ENCODE data around the gene RIC3. TPM values are rescaled to one million over a fixed set of nuclear protein-coding genes. Genes with fewer than 3 reads are reported as not detected.

RIC3 gene
- total RNA-seq, 1 donor from 2014 or later: 2.4 TPM

DNA sequence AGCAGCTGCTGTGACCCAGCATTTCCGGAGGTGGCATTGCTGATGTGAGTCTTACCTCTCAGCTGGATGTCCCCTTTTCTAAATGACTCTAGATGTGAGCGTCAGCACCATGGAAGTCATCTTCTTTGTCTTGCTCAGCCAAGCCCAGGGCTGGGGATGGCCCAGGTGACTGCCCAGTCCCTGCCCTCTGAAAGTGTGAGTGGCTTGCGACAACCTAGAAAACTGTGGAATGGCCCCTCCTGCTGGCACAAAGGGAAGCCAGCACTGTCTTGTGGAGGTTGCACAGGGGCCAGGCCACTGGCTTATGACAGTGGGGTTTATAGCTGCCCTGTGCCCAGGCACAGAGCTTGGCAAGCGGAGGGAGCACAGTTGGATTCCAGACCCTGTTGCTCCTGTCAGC, 81.6 kb downstream of the RIC3 start:
- no peak for DNase-seq (ENCODE audit: low read depth)

DNA sequence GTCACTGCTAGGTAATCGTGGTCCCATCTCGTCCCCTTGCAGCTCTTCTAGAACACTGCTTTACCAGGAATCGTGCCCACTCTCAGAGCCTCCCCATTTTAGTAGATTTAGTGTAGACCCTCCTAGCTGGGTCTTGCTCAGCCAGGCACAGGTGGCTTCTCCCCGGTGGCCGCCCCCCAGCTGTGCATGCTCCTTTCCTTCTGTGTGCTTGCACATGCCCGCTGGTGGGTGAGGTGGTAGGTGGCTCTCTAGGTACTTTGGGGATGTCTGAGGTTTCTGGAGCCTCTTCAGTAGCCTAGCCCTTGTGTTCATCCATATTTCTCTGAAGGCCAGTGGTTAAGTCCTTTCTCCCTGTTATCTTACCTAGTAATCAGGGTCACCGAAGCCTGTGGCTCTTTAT, 82.3 kb downstream of the RIC3 start:
- DNase-seq (ENCODE audit: low read depth): no peak

DNA sequence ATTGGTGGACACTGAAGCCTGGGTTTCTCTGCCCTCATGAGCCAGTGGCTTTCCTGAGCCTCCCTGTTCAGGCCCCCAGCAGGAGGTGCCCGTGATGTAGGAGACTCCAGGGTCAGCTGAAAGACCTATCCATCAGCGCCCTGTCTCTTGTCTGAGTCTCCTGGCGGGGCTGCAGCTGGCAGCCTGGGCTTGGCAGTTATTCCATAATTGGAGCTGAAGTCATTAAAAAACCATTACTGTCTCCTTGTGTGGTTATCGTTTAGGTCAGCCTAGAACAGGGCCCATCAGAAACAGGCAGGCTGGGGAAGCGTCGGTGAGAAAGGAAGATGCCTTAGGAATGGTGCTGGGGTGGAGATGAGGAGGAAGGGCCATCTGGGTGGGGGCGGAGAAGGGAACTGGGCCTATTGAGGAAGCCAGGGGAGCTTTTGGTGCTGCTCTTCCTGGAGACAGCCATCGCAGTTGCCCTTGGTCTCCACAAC, 82.8 kb downstream of the RIC3 start:
- no peak for DNase-seq (ENCODE audit: low read depth)

DNA sequence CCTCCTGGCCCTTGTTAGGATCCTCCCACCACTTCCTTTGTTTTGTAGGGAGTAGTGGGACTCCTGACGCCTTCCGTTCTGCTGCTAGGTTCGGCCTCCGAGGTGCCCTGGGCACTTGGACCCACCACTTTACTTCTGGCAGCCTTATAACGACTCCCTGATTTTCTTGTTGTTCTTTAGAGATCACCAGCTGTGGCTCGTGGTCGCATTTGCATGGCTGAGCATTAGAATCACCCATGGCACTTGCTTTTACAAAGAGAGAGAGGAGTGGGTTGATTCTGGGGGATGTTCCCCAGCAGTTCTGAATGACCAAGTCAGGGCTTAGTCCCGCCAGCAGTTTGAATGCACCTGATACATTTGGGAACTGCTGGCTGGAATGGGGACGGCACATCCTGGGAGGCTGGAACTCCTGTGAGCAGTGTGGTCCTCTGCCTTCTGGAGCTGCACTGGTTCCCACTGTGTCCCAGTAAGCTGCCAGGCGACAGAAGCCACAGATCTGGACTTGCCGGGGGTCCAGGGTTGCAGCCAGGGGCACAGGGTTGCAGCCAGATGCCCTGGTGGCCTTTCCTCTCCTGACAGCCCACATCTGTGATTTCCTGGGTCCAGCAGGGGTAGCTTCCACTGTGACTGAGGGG, 83.7 kb downstream of the RIC3 start:
- no peak for DNase-seq (ENCODE audit: low read depth)

DNA sequence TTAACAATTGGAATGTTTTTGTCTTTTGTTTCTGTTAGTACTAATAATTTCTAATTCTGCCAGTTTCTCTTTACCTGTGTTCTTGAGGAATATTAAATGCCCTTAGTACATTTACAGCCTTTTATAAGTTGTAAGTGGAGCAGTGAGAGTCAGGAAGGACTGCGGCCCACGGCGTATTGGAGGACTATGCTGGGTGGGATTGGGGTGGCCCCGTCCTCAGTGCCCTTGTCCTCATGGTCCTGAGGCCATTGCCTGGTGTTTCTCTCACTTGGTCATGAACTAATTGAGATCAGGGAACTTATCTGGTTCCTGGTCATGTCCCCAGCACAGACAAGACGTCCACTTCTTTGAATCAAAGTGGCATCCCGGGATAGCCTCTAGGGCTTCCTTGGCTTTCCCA, 84.5 kb downstream of the RIC3 start:
- DNase-seq (ENCODE audit: low read depth): no peak

DNA sequence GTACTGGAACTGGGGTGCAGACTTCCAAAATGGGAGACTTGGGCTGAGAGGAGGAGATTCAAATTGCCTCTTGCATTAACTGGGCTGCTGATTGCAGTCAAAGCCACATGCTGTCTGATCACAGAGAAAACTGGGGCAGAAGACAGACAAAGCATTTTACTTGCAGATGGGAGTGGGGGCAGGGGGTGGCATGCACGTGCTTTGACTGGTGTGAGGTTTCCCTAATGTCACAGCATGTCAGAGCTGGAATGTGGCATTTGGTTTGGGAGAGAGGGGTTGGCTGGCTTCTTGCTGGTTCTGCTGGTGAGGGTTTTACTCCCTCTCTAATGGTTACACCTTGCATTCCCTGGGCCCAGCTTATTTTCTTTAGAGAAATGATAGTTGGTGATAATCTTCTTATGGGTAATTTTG, 84.9 kb downstream of the RIC3 start:
- no peak for DNase-seq (ENCODE audit: low read depth)

DNA sequence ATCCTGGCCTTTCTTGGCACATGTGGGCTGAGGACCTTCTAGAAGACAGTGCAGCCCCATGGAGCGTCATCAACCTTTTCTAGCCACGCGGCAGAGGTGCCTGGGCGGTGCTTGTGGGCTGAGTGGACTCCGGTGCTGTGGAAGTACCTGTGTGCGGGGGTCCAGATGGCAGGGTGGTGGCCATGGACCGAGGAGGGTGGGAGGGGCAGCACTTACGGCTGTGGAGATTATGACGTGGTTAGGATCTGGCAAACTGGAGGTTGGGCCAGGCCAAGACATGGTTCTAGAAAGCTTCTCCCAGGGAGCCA, 85.8 kb downstream of the RIC3 start:
- no peak for DNase-seq (ENCODE audit: low read depth)

DNA sequence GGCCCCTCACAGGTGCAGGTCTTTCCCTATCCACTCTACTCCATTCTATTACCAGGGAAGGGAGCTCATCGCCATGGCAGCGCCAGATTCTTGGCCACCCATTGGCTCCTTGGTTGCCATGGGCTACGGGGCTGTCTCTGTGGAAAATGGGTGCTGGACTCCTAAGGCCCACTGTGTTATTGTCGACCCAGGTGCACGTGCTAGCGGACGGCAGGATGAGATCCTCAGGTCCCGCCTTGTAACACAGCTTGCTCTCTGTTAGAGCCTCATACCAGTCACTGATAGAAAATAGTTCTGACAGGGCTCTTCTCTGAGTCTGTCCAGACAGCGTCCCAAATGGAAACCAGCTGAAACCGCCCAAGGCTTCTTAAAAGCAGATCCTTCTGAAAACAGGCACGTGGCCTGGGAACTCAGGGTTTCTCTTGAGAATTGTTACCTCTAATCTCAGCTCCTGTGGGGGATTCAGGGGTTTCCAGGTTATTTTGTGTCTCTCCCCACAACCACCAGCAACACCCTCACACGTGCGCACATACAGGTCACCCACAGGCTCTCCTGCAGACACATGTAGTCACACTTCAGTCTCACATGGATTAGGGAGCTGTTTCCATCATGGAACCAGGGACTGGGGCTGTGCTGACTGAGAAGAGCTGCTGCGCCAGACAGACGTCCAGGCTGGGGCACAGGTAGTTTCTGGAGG, 86.3 kb downstream of the RIC3 start:
- no peak for DNase-seq (ENCODE audit: low read depth)

DNA sequence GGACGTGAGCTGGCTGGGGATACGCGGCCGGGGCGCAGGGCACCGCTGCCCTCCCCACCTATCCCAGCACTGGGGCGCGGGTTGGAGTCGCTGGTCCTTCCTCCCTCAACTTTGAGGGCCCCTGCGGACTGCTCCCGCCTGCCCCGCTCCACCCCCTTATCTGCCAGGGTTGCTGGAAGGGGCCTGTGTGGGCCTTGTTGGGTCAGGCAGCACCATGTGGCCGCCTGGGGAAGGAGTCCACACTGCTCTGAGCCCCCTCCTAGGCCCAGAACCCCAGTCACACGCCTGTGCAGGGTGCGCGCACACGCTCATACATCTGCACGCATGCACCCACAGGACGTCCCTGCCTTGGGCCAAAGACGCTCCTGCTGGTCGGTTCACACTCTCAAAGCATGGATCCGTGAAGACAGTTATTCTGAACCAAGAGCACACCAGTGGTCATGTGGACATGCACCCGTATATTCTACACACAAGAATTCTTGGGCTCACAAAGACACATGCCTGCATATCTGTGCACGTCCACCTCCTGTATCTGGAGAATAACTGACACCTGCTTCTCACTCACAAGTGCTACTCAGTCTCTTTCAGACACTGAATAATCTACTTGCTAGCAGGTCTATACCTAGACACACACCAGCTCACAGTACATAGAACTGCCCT, 87.1 kb downstream of the RIC3 start:
- DNase-seq (ENCODE audit: low read depth): no peak

DNA sequence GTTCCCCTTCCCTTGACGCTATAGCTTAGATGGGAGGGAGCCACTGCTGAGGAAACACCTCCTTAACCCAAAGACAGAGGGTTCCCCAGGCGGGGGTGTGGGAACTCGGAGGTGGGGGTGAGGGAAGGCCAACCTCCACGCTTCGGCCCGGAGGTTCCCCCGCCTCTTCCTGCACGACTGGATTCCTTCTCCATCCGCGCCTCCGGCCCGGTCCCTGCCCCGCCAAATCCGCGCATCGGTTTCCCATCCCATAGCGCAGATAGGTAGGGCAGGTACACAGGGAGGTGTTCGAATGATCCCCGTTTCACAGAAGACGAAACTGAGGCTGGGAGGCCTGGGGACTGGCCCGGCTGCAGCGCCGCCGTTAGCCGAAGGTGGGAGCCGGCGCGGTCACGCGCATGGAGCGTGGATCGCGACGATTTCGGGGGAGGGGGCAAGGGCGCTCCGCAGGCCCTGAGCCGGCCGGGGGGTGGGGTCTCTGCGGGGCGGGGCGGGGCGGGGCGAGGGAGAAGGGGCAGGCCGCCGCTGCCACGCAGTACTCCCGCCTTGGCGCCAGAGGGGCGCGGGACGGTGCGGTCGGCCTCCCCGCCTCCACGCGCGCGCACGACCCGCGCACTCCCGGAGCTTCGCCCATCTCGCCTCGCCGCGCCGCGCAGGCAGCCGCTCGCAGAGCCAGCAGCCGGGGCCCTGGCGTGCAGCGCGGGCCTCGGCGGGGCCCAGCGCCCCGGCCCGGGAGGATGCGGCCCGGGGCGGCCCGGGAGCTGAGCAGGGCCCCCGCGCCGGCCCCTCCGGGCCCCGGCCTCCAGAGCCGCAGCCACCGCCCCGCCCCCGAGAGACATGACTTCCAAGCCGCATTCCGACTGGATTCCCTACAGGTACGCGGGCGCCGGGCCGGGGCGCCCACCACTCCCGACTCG, 87.9 kb downstream of the RIC3 start, which contains the start of gene TUB:
TUB (plus strand) TSS at position 538 of the 917 bp plus-strand sequence; CDS start at position 838, 300 bp downstream.
- DNase-seq (ENCODE audit: low read depth): no peak

DNA sequence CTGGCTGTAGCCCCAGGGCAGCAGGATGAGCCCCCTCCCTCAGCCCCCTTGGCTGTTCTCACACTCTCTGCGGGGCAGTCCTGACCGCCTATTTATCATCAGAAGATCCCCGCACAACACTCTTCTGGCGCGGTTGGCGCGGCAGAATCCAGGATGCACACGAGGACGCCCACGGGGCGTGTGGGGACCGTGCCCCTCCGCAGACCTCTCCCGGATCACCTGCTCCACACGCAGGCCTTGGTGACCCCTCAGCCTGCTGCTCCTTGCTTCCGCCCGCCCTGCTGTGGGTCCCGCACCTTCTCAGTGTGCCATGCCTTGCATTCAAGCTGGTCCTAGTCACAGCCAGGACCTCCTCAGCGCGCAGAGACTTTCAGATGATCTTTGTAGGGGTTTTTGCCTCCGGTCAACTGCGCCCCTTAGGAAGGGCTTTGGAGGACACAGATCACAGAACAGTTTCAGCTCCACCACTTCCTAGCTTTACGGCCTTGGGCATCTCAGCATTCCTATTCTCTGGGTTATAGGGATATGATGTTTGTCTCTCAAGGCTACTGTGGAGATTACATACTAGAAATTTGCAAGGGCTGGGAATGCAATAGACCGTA, 88.7 kb downstream of the RIC3 start:
- no peak for DNase-seq (ENCODE audit: low read depth)

DNA sequence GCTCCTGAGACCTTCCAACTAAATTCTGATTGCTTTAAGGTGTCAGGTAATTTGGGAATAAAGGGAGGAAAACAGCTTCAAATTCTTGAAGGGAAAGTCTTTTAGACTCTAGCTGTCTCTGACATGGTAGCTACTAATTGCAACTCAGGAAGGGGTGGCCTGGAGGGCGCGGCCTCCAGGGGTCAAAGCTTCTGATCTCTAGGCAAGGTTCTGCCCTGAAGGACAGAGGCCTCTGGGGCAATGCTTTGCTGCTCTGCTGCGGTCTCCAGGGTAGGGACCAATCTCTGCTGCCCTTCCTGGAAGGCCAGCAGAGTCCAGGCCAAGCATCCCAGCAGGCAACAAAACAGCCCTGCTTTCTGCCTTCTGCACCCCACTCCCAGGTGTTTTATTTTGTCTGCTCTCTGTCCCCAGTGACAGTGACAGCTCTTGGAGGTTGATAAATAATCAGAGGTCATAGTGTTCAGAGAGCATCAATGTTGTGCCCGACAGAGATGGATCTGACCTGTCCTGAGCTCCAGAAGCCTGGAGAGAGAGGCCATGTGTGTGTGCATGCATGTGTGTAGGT, 89.6 kb downstream of the RIC3 start:
- DNase-seq (ENCODE audit: low read depth): no peak

DNA sequence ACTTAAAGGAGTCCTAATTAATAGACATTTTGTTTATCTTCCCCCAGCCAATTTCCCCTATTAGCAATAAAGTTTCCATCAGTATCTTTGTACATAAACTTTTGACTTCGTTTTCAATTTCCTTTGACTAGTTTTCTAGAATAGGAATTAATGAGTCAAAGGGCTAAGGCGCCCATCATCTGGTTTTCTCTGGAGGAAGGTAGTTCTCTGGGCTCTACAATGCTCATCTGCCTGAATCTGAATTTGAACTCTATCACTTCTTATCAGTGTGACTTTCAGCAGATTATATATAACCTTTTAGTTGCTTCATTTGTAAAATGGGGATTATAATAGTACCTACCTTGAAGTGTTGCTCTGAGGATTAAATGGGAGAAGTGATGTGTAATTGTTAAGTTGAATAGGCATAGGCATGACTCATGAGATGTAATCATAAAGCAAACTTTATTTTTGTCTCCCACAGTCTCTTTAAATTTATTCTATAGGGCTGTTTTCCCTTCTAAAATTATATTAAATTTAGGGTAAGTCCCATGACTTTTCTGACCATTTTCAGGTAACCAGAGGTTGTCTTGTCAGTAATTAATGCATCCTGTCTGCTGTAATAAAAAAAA, 93.6 kb downstream of the RIC3 start:
- DNase-seq (ENCODE audit: low read depth): no peak

DNA sequence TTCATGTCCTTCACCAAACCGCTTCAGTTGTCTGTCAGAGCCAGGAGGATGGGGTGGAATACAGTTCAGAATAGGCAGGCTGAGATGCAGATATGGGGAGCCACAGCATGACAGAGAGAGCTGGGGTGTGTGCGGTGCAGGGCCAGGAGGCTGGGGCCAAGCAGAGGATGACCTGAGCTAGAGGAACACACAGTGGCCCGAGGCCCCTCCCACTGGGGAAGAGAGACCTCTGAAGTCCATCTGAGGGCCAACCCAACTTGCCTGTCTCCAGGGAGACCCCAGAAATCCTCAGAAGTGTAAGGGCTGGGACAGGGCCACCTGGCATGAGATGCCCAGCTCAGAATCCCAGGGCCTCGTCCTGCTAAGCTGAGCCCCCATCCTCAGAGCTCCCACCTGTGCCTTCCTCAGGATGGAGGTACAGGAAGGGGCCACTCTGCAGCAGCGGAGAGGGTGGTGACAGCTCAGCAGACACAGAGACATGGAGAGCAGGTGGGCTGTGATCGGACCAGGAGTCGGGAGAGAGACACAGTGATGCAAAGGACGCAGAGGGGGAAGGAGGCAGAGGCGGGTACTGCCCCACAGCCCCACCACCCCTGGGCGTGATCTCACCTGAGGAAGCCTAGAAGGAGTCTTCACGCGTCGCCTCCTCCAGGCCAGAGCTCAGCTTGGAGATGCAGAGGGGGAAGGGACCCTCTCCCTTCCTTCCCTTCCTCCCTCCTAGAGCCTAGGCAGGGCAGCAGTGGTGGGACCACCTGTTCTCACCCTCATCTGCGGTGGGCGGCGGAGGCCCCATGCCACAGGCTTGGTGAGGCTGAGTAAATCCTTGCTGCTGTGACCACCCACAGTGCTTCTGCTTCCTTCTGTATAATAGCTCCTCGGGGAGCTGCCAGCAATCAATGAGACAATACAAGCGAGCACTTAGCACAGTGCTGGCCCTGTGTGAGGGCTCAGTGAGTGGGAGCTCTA, 96.9 kb downstream of the RIC3 start:
- no peak for DNase-seq (ENCODE audit: low read depth)

DNA sequence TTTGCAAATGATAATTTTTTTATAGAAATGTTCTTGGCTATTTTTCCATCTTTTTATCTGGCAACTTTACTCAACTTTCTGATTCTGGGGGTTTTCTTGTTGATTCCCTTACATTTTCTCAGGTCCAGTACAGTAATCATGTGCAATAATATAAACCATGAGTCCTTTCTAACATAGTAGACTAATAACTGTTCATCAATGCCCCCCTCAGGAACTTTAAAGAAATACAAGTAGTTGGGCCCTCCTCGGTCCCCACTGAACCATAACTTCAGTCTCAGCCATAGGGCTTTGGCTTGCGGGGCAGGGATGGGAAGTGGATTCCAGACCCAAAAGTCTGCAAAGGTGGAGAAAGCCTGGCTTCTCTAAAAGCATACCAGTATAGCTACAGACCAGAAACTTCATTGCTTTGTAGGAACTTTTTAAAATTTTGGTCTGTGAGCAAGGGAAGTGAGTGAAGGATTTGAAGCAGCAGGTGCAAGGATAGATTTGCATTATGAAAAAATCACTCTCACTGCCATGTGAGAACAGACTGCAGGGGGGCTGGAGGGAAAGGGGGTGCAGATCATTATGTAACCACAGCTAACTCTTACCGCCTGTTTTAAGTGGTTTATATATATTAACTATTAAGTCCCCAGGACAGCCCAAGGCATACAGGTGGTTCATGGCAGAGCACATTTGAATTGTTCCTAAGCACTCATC, 98.3 kb downstream of the RIC3 start:
- peak; percentile 41 for DNase-seq (ENCODE audit: low read depth)

DNA sequence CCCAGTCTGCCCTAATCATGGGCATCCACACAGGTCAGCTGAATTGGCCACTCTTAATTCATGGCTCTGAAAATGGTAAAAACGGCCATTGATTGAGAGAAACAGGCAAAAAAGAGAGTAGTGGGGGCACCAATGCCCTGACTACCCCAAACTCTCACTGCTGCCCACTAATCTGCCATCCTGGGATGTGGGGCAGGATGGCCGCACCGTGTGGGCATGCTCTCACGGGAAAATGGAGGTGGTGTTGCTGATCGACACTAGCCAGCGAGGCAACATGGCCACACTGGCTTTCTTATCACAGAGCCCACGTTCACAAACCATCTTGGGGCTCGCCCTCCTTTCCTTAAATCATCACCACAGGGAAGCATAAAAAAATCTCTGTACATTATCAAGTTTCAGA, 99.1 kb downstream of the RIC3 start:
- DNase-seq (ENCODE audit: low read depth): no peak

DNA sequence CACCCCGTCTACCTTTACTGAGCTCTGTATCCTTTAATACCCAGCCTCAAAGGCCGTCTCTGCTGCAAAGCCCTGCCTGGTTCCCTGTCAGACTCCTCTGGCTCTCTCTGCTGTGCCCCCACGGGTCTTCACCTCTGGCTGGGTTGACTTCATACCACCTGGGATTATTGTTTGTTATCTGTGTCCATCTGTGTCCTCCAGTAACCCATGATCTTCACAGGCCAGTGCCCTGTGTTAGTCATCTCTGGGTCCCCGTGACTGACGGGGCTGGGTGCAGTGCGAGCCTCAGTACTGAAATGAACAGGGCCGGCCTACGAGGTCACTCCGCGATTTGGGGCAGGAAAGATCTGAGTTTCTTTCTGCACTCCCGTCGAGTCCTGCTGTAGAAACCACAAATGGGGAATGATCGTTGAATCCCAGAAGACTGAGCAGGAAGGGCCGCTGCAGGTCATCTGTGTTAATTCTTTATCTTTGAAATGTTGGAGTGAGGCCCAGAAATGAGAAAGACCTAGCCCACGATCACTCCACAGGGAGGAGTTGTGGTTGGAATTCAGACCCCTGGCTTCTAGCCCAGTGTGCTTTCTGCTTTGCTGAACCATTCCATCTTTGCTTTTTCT, 100.1 kb downstream of the RIC3 start:
- peak; percentile 88 for DNase-seq (ENCODE audit: low read depth)

DNA sequence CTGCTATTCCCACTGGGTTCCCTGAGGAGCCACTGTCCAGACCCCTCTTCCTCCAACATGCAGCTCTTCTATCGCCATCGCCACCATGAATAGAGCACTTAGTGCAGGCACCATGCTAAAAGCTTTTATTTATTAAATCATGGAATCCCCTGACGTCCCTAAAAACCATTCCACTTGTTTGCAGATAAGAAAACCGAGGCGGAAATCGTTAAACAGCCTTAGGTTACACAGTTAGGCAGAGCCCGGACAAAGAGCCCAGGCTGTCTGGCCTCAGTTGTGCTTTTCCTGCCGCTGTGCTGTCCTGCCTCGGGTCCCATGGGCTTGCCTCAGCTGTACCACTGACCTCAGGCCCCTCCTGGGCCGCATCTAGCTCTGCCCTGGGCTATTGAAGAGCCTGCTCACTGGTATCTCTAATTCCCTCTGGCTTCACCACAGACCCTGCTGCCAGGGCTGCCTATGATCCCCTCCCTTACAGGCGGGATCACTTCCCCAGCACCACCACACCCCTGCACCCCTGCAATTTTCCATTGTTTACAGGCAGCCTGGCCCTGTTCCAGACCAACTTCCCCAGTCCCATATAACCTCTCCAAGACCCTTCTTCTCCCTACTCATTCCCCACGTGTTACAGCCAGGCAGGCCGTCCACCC, 100.8 kb downstream of the RIC3 start:
- no peak for DNase-seq (ENCODE audit: low read depth)
